GM12873 (cell line): ENCODE results near the gene AXIN2.

ENCODE experiments used
- TF ChIP-seq, protein P1 (sequence below): IDR thresholded peaks from 2 replicates; pipeline ENCODE4 v1.5.1; 2012; ENCODE audit warnings: low read depth, mild to moderate bottlenecking, moderate library complexity, low read length, control low read depth; ENCODE audit not compliant: insufficient read depth; ENCODE audit errors: missing control alignments

AXIN2 gene

DNA sequence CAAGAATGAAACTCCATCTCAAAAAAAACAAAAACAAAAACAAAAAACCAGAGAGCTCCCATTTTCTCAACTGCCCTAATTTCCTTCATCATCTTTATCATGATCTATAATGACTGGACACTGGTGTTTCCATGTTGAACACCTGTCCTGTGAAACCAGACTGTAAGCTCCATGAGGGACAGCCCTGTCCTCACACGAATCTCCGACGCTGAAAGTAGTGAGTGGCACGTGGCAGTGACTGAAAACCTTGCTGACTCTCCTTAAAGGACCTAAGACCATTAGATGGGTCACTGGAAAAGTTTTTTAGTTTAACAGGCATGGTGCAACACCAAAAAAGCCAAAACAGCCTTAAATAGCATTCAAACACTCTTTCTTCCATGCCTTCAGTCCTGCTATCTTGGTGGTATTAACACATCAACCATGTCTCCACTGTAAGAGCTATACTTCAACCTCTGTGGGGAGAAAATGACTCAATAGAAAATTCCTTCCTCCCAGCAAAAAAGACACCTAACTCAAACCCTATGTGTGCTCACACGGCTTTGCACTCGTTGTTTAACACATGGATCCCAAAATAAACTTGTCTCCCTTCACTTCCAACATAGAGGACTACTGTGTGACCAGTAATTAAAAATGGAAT is 8.3 kb downstream of the AXIN2 start:
- TF ChIP-seq, protein P1, sequence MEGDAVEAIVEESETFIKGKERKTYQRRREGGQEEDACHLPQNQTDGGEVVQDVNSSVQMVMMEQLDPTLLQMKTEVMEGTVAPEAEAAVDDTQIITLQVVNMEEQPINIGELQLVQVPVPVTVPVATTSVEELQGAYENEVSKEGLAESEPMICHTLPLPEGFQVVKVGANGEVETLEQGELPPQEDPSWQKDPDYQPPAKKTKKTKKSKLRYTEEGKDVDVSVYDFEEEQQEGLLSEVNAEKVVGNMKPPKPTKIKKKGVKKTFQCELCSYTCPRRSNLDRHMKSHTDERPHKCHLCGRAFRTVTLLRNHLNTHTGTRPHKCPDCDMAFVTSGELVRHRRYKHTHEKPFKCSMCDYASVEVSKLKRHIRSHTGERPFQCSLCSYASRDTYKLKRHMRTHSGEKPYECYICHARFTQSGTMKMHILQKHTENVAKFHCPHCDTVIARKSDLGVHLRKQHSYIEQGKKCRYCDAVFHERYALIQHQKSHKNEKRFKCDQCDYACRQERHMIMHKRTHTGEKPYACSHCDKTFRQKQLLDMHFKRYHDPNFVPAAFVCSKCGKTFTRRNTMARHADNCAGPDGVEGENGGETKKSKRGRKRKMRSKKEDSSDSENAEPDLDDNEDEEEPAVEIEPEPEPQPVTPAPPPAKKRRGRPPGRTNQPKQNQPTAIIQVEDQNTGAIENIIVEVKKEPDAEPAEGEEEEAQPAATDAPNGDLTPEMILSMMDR: no peak

DNA sequence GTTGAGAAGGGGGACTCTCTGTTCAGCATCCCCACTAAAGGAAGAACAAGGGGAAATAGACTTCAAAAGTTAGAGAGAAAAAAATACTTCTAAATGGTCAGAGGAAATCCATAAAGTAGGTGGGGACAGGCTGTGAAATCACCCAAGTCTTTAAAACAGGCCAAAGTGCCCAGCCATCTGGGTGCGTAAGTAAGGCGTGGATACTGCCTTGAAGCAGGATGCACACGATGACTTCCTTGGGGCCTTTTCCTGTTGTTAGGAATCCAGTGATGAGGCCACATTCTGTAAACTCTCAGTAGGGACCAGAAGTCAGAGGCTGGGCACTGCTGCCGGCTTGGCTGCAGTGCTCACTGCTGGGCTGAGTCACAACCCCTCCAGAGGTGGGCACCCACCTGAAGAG is 9.2 kb downstream of the AXIN2 start:
- TF ChIP-seq, protein P1: no peak

DNA sequence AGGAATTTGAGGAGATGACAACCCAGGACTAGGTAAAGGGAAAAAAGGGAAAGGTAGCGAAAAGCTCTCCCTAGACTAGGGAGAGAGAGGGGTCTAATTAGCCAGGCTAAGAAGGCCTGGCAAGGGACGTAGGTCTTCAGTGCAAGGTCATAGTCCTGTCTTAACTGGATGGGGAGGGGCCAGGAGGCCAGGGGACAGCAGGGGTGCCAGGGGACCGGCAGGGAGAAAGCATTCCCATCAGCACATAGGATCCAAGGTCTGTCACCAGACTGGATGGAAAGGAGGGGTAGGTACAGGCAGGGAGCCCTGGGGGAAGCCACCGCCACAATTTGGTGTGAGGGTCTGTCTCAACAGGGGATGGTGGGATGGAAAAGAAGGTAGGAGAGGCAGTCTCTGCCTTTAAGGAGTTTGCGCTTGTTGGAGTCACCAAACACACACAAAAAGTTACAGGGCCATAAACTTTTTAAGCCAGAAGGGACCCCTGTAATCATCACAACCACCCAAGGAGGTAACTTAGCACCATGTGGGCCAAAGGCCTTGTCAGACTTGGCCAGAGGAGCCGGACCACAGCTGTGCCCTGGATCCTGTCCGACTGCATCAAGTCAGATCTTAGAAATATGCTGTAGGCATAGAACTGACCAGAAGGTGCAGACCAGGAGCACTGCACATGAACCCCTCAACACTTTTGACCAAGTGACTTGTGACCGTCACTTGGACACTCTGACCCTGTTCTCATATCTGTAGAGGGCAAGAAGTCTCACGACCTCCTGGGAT is 10.0 kb downstream of the AXIN2 start:
- TF ChIP-seq, protein P1: no peak

DNA sequence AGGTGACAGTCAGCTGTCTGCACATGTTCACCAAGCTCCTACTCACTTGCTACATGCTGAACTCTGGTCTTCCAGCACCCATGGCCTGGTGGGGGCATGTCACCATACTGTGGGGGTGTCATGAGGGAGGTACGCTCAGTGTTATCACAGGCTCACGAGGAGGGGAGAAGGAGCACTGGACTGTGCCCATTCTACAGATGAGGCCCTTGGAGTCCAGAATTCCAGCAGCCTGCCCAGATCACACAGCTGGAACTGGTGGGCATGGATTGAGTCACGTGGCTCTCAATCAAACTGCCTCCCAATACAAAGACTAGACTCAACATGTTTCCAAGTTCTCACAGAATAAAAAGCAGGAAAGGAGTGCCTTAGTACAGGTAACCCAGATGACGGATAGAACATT is 10.7 kb downstream of the AXIN2 start:
- TF ChIP-seq, protein P1: no peak

DNA sequence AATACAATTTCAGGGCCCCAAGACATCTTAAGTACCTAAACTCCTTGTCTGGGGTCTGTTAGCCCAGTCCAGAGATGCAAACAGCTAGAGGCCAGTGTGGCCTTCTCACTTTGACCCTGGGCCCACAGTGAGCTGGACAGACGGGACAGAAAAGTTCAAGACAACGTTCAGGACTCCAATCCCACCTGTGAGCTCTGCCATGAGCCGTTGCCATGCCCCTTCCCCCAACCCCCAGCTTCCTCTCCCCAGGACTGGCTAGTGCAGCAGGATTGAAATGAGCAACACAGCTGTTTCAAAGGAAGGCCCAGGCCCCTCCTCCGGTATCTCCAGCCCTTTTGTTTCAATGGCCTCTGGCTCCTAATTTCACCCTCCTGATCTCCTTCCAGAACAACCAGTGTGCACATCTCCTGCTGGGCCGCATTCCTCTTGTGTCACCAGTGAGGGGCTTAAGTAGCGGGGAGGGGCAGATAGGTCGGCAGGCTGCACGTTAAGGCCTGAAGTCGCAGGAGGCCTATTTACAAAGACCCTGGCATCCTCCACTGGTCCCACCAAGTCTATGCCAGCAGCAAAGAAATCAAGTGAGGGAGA is 11.3 kb downstream of the AXIN2 start:
- TF ChIP-seq, protein P1: no peak

DNA sequence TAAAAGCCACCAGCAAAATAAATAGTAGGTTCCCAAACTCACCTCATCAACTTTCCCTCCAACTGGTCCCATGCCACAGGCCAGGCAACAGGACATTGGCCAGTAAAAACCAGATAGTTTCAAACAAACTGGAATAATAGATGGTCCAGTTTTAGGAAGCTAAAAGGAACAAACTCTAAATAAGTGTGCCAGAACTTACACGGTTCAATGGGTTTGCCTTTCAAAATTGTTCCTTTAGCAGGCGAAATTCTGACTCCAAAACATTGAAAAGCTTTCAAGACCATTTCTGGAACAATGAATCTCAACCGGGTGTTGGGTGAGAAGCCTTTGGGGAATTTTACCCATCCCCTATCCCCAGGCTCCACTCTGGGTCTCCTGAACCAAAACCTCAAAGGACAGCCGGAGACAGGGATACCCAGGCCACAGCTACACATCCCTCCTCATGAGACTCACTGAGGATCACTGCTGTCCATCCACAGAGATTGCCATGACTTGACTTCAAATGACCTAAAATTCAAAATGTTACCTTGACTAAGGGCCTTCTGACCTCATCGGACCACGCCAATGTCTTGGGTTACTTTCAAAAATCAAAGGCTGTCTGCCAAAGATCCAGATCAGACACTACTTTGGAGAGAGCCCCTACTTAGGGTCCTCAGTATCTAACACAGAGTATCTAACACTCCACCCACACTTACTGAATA is 13.0 kb downstream of the AXIN2 start:
- TF ChIP-seq, protein P1: no peak

DNA sequence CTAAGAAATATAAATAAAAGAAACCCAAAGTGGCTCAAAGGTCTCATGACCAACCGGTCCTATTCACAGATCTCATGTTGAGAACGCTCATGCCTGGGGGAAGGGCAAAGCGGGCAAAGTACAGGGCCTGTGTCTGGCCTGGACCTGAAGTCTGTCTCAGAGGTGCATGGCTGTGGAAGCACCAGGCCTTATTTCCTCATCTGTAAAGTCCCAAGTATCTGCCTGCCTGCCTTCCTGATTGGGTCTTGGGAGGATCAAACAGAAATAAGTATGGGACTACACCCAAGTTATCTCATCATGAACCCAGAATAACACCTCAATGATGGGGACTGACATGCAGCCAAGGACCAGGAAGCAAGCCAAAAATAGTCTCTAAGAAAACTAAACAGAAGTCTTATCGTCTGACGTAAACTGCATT is 14.2 kb downstream of the AXIN2 start:
- TF ChIP-seq, protein P1: no peak
